Measurements from ENCODE around the gene TCIRG1. TPM values are rescaled to one million over a fixed set of nuclear protein-coding genes. Genes with fewer than 3 reads are reported as not detected.

The TCIRG1 gene
- total and polyA plus RNA-seq, 2 of the 13 experiments (the other 11 are each of a cell fraction or from before 2014, with no cell fraction given), result 48.0 to 69.6 TPM

GRCh38 chr11:68099474-68100405 is 60.9 kb downstream of the TCIRG1 start (continued):
- peak in 1 of 2 experiments; percentile 96; a peak in 3 of 4 replicates for TF ChIP-seq EP300 (IDR thresholded peaks at IDR 0.05; ENCODE audit: low read depth in 2 of 2, low read length in 2 of 2)
- peak; percentile 97 for TF ChIP-seq EP300 (CRISPR knock-in tag; IDR thresholded peaks at IDR 0.05; ENCODE audit: borderline replicate concordance)
- TF ChIP-seq SRSF4 (IDR thresholded peaks at IDR 0.05; ENCODE audit: low read depth, low read length, poor library complexity, severe bottlenecking), result no peak
- TF ChIP-seq RXRA (CRISPR knock-in tag; IDR thresholded peaks at IDR 0.05), result peak; percentile 95
- TF ChIP-seq GMEB1 (CRISPR knock-in tag; IDR thresholded peaks at IDR 0.05; ENCODE audit: borderline replicate concordance), result peak; percentile 62; the same call in 1 of the 2 replicates
- TF ChIP-seq ZNF335 (CRISPR knock-in tag; IDR thresholded peaks at IDR 0.05), result 0 out of 2 replicates have a peak, but pooled peaks have one; percentile 52
- TF ChIP-seq SMAD9 (CRISPR knock-in tag; IDR thresholded peaks at IDR 0.05), result no peak
- TF ChIP-seq SYNCRIP (IDR thresholded peaks at IDR 0.05; ENCODE audit: insufficient read depth, low read depth, low read length), result no peak
- TF ChIP-seq ZBTB33 (CRISPR knock-in tag; IDR thresholded peaks at IDR 0.05), result peak; percentile 57
- TF ChIP-seq HNF4G (IDR thresholded peaks at IDR 0.05; ENCODE audit: borderline replicate concordance, low read depth, low read length), result peak; percentile 74; the same call in 1 of the 2 replicates
- TF ChIP-seq HNF4G (CRISPR knock-in tag; IDR thresholded peaks at IDR 0.05; ENCODE audit: borderline replicate concordance, low read depth), result no peak
- TF ChIP-seq ZNF160 (CRISPR knock-in tag; IDR thresholded peaks at IDR 0.05), result no peak
- no peak for TF ChIP-seq NKX3-1 (CRISPR knock-in tag; IDR thresholded peaks at IDR 0.05)
- TF ChIP-seq IRF2 (CRISPR knock-in tag; IDR thresholded peaks at IDR 0.05), result peak; percentile 79
- peak; percentile 28; the same call in 1 of the 2 replicates for TF ChIP-seq TFDP1 (CRISPR knock-in tag; IDR thresholded peaks at IDR 0.05; ENCODE audit: borderline replicate concordance)
- TF ChIP-seq ZNF782 (CRISPR knock-in tag; IDR thresholded peaks at IDR 0.05; ENCODE audit: borderline replicate concordance), result no peak
- no peak for TF ChIP-seq HNRNPLL (IDR thresholded peaks at IDR 0.05; ENCODE audit: low read depth, low read length, poor library complexity, severe bottlenecking)
- no peak for TF ChIP-seq SRSF9 (IDR thresholded peaks at IDR 0.05; ENCODE audit: borderline replicate concordance, insufficient read depth, low read depth, low read length, poor library complexity, severe bottlenecking)
- peak; percentile 76; the same call in 1 of the 2 replicates for TF ChIP-seq ZNF788 (CRISPR knock-in tag; IDR thresholded peaks at IDR 0.05; ENCODE audit: borderline replicate concordance)
- TF ChIP-seq STAG1 (CRISPR knock-in tag; IDR thresholded peaks at IDR 0.05), result no peak
- no peak for TF ChIP-seq HNRNPUL1 (IDR thresholded peaks at IDR 0.05; ENCODE audit: low read depth, low read length)
- peak; percentile 57; the same call in 1 of the 2 replicates for TF ChIP-seq ZNF33B (CRISPR knock-in tag; IDR thresholded peaks at IDR 0.05)
- TF ChIP-seq FOXP1 (IDR thresholded peaks at IDR 0.05), result no peak
- peak; percentile 82 for TF ChIP-seq FOXP1 (CRISPR knock-in tag; IDR thresholded peaks at IDR 0.05)
- 0 out of 2 replicates have a peak, but pooled peaks have one; percentile 32 for TF ChIP-seq KLF12 (CRISPR knock-in tag; IDR thresholded peaks at IDR 0.05; ENCODE audit: borderline replicate concordance)

All from HepG2 (cell line).